SK-N-SH treated with all-trans-retinoic acid at 6 μM for 48 hours (cell line): ENCODE results near the gene CYP19A1.

Source experiments
- ATAC-seq: fragments of 200-7000 bp; cut with Tn5 transposase; 3 replicates; pipeline ENCODE4 v1.9.1; 2020; ENCODE audit warnings: mild to moderate bottlenecking, moderate library complexity
- ARNTL ChIP-seq: fragments of 450-650 bp; formaldehyde crosslinking; IDR thresholded peaks from 2 replicates; pipeline ENCODE4 v1.5.0; 2020; ENCODE audit warnings: low read depth, mild to moderate bottlenecking, moderate library complexity, borderline replicate concordance
- BACH2 ChIP-seq: fragments of 250-450 bp; sonication (Bioruptor Pico); IDR thresholded peaks from 2 replicates; pipeline ENCODE4 v1.9.0; 2021; ENCODE audit warnings: mild to moderate bottlenecking, borderline replicate concordance
- CSDC2 ChIP-seq: fragments of 250-450 bp; sonication (Bioruptor Pico); IDR thresholded peaks from 2 replicates; pipeline ENCODE4 v1.5.0; 2020; ENCODE audit warnings: mild to moderate bottlenecking, moderate library complexity
- GLIS3 ChIP-seq: fragments of 250-450 bp; sonication (Bioruptor Pico); IDR thresholded peaks from 2 replicates; pipeline ENCODE4 v1.5.0; 2020; ENCODE audit warnings: mild to moderate bottlenecking, moderate library complexity
- ISL1 ChIP-seq: fragments of 250-450 bp; sonication (Bioruptor Pico); IDR thresholded peaks from 2 replicates; pipeline ENCODE4 v2.1.2; 2022; ENCODE audit warnings: mild to moderate bottlenecking, moderate library complexity
- OSR1 ChIP-seq: fragments of 250-450 bp; sonication (Bioruptor Pico); IDR thresholded peaks from 2 replicates; pipeline ENCODE4 v1.8.0; 2022; ENCODE audit warnings: moderate library complexity, mild to moderate bottlenecking, inconsistent platforms
- RARB ChIP-seq: fragments of 250-450 bp; sonication (Bioruptor Pico); IDR thresholded peaks from 2 replicates; pipeline ENCODE4 v1.8.0; 2021; ENCODE audit warnings: mild to moderate bottlenecking, moderate library complexity
- SNAI2 ChIP-seq: fragments of 250-450 bp; sonication (Bioruptor Pico); IDR thresholded peaks from 2 replicates; pipeline ENCODE4 v1.5.0; 2020; ENCODE audit warnings: mild to moderate bottlenecking, moderate library complexity
- TCF4 ChIP-seq: fragments of 250-450 bp; sonication (Bioruptor Pico); IDR thresholded peaks from 2 replicates; pipeline ENCODE4 v1.8.0; 2021; ENCODE audit warnings: mild to moderate bottlenecking, moderate library complexity, borderline replicate concordance
- TOX ChIP-seq: fragments of 250-450 bp; sonication (Bioruptor Pico); IDR thresholded peaks from 2 replicates; pipeline ENCODE4 v1.8.0; 2021; ENCODE audit warnings: mild to moderate bottlenecking, moderate library complexity, borderline replicate concordance
- ZC3H10 ChIP-seq: fragments of 250-450 bp; sonication (Bioruptor Pico); IDR thresholded peaks from 2 replicates; pipeline ENCODE4 v1.5.1; 2021; ENCODE audit warnings: mild to moderate bottlenecking, moderate library complexity
- ZFP3 ChIP-seq: fragments of 250-450 bp; sonication (Bioruptor Pico); IDR thresholded peaks from 2 replicates; pipeline ENCODE4 v1.5.0; 2020; ENCODE audit warnings: mild to moderate bottlenecking, moderate library complexity
- ZFP30 ChIP-seq: fragments of 450-650 bp; formaldehyde crosslinking; IDR thresholded peaks from 2 replicates; pipeline ENCODE4 v1.5.0; 2022; ENCODE audit warnings: mild to moderate bottlenecking, moderate library complexity
- ZNF565 ChIP-seq: fragments of 450-650 bp; formaldehyde crosslinking; conservative IDR thresholded peaks from 2 replicates; pipeline ENCODE4 v1.5.0; 2020; ENCODE audit warnings: low read depth, mild to moderate bottlenecking, moderate library complexity
- ZNF70 ChIP-seq: fragments of 450-650 bp; formaldehyde crosslinking; IDR thresholded peaks from 2 replicates; pipeline ENCODE4 v1.5.0; 2020; ENCODE audit warnings: mild to moderate bottlenecking, moderate library complexity
- ZNF8 ChIP-seq: fragments of 450-650 bp; formaldehyde crosslinking; IDR thresholded peaks from 2 replicates; pipeline ENCODE4 v1.5.0; 2020; ENCODE audit warnings: mild to moderate bottlenecking, moderate library complexity
- TF ChIP-seq, protein P1 (sequence below): fragments of 250-450 bp; sonication (Bioruptor Pico); IDR thresholded peaks from 2 replicates; pipeline ENCODE4 v1.5.0; 2020; ENCODE audit warnings: mild to moderate bottlenecking, moderate library complexity
- TF ChIP-seq, protein P2 (sequence below): fragments of 250-450 bp; sonication (Bioruptor Pico); IDR thresholded peaks from 2 replicates; pipeline ENCODE4 v1.8.0; 2021; ENCODE audit warnings: low read depth, mild to moderate bottlenecking, moderate library complexity, borderline replicate concordance
- TF ChIP-seq, protein P3 (sequence below): fragments of 250-450 bp; sonication (Bioruptor Pico); IDR thresholded peaks from 2 replicates; pipeline ENCODE4 v1.5.1; 2021; ENCODE audit warnings: mild to moderate bottlenecking, moderate library complexity
- TF ChIP-seq, protein P4 (sequence below): fragments of 250-450 bp; sonication (Bioruptor Pico); IDR thresholded peaks from 2 replicates; pipeline ENCODE4 v1.8.0; 2020; ENCODE audit warnings: mild to moderate bottlenecking, moderate library complexity, borderline replicate concordance

Gene CYP19A1

DNA sequence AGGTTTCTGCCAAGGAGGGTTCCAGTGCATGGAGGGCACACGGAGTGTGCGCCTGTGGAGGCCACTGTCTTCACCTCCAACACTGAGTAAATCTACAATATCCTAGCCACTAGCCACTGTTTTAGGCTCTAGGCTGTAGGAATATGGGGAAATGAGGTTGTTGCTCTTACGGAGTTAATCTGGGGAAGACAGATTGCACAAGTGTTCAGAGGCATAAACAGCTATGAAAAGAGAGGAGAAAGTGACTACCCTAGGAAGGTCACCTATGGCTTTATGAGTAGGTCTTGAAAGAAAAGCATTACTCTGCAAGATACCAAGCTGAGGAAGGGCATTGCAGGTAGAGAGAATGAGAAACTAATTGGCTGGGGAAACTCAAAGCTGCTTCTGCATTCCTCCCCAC, 85.7 kb downstream of the CYP19A1 start:
- no peak for ATAC-seq
- TF ChIP-seq ZNF70 (CRISPR knock-in tag) = no peak
- no peak for TF ChIP-seq CSDC2 (CRISPR knock-in tag)
- no peak for TF ChIP-seq TOX (CRISPR knock-in tag)
- TF ChIP-seq, protein P1, sequence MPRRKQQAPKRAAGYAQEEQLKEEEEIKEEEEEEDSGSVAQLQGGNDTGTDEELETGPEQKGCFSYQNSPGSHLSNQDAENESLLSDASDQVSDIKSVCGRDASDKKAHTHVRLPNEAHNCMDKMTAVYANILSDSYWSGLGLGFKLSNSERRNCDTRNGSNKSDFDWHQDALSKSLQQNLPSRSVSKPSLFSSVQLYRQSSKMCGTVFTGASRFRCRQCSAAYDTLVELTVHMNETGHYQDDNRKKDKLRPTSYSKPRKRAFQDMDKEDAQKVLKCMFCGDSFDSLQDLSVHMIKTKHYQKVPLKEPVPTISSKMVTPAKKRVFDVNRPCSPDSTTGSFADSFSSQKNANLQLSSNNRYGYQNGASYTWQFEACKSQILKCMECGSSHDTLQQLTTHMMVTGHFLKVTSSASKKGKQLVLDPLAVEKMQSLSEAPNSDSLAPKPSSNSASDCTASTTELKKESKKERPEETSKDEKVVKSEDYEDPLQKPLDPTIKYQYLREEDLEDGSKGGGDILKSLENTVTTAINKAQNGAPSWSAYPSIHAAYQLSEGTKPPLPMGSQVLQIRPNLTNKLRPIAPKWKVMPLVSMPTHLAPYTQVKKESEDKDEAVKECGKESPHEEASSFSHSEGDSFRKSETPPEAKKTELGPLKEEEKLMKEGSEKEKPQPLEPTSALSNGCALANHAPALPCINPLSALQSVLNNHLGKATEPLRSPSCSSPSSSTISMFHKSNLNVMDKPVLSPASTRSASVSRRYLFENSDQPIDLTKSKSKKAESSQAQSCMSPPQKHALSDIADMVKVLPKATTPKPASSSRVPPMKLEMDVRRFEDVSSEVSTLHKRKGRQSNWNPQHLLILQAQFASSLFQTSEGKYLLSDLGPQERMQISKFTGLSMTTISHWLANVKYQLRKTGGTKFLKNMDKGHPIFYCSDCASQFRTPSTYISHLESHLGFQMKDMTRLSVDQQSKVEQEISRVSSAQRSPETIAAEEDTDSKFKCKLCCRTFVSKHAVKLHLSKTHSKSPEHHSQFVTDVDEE = no peak
- TF ChIP-seq SNAI2 (CRISPR knock-in tag) = no peak
- TF ChIP-seq RARB (CRISPR knock-in tag) = no peak
- TF ChIP-seq ZFP3 (CRISPR knock-in tag) = no peak
- TF ChIP-seq TCF4 (CRISPR knock-in tag) = no peak
- no peak for TF ChIP-seq ZFP30 (CRISPR knock-in tag)
- no peak for TF ChIP-seq ZC3H10 (CRISPR knock-in tag)
- no peak for TF ChIP-seq GLIS3 (CRISPR knock-in tag)
- no peak for TF ChIP-seq ZNF565 (CRISPR knock-in tag)
- TF ChIP-seq, protein P2, sequence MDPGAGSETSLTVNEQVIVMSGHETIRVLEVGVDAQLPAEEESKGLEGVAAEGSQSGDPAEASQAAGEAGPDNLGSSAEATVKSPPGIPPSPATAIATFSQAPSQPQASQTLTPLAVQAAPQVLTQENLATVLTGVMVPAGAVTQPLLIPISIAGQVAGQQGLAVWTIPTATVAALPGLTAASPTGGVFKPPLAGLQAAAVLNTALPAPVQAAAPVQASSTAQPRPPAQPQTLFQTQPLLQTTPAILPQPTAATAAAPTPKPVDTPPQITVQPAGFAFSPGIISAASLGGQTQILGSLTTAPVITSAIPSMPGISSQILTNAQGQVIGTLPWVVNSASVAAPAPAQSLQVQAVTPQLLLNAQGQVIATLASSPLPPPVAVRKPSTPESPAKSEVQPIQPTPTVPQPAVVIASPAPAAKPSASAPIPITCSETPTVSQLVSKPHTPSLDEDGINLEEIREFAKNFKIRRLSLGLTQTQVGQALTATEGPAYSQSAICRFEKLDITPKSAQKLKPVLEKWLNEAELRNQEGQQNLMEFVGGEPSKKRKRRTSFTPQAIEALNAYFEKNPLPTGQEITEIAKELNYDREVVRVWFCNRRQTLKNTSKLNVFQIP (CRISPR knock-in tag) = no peak
- no peak for TF ChIP-seq ISL1 (CRISPR knock-in tag)
- no peak for TF ChIP-seq OSR1 (CRISPR knock-in tag)
- no peak for TF ChIP-seq BACH2 (CRISPR knock-in tag)
- TF ChIP-seq, protein P3, sequence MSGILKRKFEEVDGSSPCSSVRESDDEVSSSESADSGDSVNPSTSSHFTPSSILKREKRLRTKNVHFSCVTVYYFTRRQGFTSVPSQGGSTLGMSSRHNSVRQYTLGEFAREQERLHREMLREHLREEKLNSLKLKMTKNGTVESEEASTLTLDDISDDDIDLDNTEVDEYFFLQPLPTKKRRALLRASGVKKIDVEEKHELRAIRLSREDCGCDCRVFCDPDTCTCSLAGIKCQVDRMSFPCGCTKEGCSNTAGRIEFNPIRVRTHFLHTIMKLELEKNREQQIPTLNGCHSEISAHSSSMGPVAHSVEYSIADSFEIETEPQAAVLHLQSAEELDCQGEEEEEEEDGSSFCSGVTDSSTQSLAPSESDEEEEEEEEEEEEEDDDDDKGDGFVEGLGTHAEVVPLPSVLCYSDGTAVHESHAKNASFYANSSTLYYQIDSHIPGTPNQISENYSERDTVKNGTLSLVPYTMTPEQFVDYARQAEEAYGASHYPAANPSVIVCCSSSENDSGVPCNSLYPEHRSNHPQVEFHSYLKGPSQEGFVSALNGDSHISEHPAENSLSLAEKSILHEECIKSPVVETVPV (CRISPR knock-in tag) = no peak
- no peak for TF ChIP-seq ZNF8 (CRISPR knock-in tag)
- TF ChIP-seq ARNTL (CRISPR knock-in tag) = no peak
- TF ChIP-seq, protein P4, sequence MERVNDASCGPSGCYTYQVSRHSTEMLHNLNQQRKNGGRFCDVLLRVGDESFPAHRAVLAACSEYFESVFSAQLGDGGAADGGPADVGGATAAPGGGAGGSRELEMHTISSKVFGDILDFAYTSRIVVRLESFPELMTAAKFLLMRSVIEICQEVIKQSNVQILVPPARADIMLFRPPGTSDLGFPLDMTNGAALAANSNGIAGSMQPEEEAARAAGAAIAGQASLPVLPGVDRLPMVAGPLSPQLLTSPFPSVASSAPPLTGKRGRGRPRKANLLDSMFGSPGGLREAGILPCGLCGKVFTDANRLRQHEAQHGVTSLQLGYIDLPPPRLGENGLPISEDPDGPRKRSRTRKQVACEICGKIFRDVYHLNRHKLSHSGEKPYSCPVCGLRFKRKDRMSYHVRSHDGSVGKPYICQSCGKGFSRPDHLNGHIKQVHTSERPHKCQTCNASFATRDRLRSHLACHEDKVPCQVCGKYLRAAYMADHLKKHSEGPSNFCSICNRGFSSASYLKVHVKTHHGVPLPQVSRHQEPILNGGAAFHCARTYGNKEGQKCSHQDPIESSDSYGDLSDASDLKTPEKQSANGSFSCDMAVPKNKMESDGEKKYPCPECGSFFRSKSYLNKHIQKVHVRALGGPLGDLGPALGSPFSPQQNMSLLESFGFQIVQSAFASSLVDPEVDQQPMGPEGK (CRISPR knock-in tag) = no peak

DNA sequence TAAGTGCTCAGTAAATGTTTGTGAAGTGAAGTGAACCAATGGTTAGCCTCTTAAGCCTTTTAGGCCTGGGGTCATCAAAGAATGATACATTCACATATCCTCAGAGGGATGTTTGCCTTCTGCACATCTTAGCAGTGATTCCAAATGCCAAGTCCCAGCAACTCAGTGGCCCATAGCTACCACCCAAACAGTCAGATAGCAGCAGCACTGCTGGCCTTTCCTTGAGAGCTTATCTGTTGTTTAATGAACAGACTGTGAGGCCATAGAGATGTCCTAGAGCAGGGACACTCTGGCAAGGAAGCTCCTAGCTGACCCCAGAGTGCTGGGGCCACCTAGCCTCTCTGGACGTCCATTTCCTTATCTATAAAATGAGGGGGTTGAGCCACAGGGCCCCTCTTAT, 86.8 kb downstream of the CYP19A1 start:
- TF ChIP-seq BACH2 (CRISPR knock-in tag) (no peak), GLIS3 (CRISPR knock-in tag) (no peak), ZFP30 (CRISPR knock-in tag) (no peak)

DNA sequence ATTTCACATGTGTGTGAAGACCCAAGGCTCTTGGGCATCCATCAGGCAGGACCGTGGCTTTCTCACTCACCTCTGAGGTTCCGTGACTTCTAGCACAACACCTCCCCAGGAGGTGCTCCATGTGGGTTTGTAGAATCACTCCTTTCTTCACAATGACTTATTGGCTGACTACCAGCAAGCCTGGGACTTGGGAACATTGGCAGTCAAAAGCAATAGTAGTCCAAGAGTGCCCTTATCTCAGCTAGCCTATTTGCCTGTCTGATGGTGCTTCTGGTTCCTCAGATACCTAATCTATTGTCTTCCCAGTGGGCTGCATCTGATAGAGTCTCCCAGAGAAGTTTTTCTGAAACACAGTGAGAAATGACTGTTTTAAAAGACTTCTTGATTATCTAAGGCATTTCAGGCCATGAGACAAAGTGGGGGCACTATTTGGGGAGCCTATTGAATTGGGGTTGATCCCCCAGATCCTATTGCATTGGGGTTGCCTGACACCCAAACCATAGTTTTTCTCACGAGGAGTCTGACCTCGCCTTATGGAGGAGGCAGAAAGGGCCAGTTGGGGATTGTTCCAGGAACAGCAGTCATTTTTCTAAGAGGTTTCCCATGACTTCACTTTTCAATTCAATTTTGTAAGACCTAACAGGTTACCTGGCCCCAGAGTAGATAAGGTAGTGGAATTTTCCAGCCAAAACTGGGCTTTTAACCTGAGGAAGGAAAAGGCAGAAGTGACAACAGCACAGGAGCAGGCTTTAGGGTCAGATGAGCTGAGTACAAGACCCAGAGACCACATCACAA, 88.0 kb downstream of the CYP19A1 start:
- no peak for ATAC-seq
- TF ChIP-seq RARB (CRISPR knock-in tag) (no peak), GLIS3 (CRISPR knock-in tag) (no peak), CSDC2 (CRISPR knock-in tag) (no peak), BACH2 (CRISPR knock-in tag) (no peak), ZNF565 (CRISPR knock-in tag) (no peak), ZFP3 (CRISPR knock-in tag) (no peak), ARNTL (CRISPR knock-in tag) (no peak)
- TF ChIP-seq, all 23 proteins: peak for 0

More for the DNA sequence above, 86.8 kb downstream of the CYP19A1 start:
- ATAC-seq = no peak
